Cardiac muscle cell (in vitro differentiated cells and primary cell): ENCODE results near the gene JARID2. TPM values are rescaled to one million over a fixed set of nuclear protein-coding genes. Genes with fewer than 3 reads are reported as not detected.

ENCODE experiments used
- DNase-seq, 2 donors: peaks; one replicate each; pipeline versions ENCODE4 v3.0.0 to v3.0.0-alpha.2; 2010 to 2017; ENCODE audit warnings: low read depth in 1 of 2, low spot score in 1 of 2
- H3K27ac ChIP-seq: fragments of 200-600 bp; sonication (generic); 2 replicates; pipeline ENCODE4 v1.5.1; 2016
- H3K27me3 ChIP-seq: fragments of 200-600 bp; sonication (generic); 2 replicates; pipeline ENCODE4 v1.6.0; 2016; ENCODE audit warnings: control low read depth
- H3K36me3 ChIP-seq: fragments of 200-600 bp; sonication (generic); 2 replicates; pipeline ENCODE4 v1.5.1; 2016; ENCODE audit warnings: control low read depth
- H3K4me1 ChIP-seq: fragments of 200-600 bp; sonication (generic); 2 replicates; pipeline ENCODE4 v1.8.1; 2017; ENCODE audit warnings: low read depth, mild to moderate bottlenecking, mixed run types
- H3K4me3 ChIP-seq: fragments of 200-600 bp; sonication (generic); 2 replicates; pipeline ENCODE4 v1.5.1; 2016; ENCODE audit warnings: mild to moderate bottlenecking
- H3K9me3 ChIP-seq: fragments of 200-600 bp; sonication (generic); 2 replicates; pipeline ENCODE4 v1.5.1; 2017; ENCODE audit warnings: low read depth, mild to moderate bottlenecking, control low read depth
- polyA plus RNA-seq: library from polyadenylated mRNA; unstranded; fragments of >200 nt; fragmentation: Nextera tagmentation; extraction: Ambion mirVana; gene quantifications from 2 replicates; pipeline ENCODE4 v1.2.1, GENCODE V29; 2016
- total RNA-seq: library from RNA; depleted of rRNA; stranded (reverse); fragments of >200 nt; gene quantifications from 2 replicates; pipeline ENCODE4 v1.2.3, GENCODE V29; 2016
- TF ChIP-seq, protein P1 (sequence below): IDR thresholded peaks from 2 replicates; pipeline ENCODE4 v1.5.1; 2012; ENCODE audit warnings: low read depth, mild to moderate bottlenecking, low read length

The JARID2 gene
- total and polyA plus RNA-seq, 2 experiments from 2014 or later: 9.7 to 26.4 TPM

DNA sequence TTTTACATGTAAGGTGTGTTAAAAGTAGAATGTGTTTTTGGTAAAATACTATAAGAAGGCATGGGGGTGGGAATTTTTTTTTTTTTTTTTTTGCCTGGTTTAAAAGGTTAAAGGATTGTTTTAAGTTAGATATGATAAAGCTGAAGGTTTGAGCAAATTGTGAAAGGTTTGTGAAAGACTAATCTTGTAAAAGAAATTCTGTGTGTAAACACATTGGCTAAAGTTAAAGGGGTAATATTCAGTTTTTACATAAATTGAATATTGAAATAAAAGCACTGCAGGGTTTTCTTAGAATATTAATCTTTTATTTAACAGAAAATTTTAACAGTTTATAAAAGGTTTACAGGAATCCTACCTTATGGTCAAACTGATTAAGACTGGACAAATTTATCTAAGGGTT, 311.3 kb downstream of the JARID2 start:
- no peak overlapping the region for H3K4me3 ChIP-seq
- TF ChIP-seq, protein P1, sequence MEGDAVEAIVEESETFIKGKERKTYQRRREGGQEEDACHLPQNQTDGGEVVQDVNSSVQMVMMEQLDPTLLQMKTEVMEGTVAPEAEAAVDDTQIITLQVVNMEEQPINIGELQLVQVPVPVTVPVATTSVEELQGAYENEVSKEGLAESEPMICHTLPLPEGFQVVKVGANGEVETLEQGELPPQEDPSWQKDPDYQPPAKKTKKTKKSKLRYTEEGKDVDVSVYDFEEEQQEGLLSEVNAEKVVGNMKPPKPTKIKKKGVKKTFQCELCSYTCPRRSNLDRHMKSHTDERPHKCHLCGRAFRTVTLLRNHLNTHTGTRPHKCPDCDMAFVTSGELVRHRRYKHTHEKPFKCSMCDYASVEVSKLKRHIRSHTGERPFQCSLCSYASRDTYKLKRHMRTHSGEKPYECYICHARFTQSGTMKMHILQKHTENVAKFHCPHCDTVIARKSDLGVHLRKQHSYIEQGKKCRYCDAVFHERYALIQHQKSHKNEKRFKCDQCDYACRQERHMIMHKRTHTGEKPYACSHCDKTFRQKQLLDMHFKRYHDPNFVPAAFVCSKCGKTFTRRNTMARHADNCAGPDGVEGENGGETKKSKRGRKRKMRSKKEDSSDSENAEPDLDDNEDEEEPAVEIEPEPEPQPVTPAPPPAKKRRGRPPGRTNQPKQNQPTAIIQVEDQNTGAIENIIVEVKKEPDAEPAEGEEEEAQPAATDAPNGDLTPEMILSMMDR: no peak
- no peak for DNase-seq

DNA sequence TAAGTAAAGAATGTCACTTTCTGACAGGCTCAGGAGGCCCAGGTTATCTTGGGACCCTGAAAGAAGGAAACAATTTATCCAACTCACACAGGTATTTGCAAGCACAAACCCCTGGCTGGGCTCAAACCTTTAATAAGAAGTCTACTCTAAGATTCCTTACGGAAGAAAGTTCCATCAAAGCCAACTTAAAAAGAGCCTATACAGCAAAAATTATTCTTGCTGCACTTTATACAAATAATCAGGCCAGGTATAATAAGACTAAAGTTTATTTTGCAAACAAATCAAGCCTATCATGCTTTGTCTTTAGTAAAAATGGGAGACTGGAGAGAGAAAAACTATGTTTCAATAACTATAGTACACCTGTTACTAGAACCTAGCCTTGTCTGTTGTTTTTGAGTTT, 314.8 kb downstream of the JARID2 start:
- Histone ChIP-seq H3K9me3 (no peaks in the 10 kb centered on the region), H3K36me3 (no peaks in the 10 kb centered on the region), H3K4me1 (peaks cover 16% of the 10 kb centered on the region), H3K27ac (peak overlapping the region; percentile 69), H3K27me3 (no peaks in the 10 kb centered on the region), H3K4me3 (no peak overlapping the region)
- DNase-seq: peak in 1 of 2 donors; percentile 23
- TF ChIP-seq, protein P1: no peak

More for the DNA sequence above, 311.3 kb downstream of the JARID2 start:
- no peaks in the 10 kb centered on the region for H3K27me3 ChIP-seq
- no peak overlapping the region for H3K27ac ChIP-seq
- H3K36me3 ChIP-seq: no peaks in the 10 kb centered on the region
- H3K4me1 ChIP-seq: peaks cover 16% of the 10 kb centered on the region
- H3K9me3 ChIP-seq: no peaks in the 10 kb centered on the region

DNA sequence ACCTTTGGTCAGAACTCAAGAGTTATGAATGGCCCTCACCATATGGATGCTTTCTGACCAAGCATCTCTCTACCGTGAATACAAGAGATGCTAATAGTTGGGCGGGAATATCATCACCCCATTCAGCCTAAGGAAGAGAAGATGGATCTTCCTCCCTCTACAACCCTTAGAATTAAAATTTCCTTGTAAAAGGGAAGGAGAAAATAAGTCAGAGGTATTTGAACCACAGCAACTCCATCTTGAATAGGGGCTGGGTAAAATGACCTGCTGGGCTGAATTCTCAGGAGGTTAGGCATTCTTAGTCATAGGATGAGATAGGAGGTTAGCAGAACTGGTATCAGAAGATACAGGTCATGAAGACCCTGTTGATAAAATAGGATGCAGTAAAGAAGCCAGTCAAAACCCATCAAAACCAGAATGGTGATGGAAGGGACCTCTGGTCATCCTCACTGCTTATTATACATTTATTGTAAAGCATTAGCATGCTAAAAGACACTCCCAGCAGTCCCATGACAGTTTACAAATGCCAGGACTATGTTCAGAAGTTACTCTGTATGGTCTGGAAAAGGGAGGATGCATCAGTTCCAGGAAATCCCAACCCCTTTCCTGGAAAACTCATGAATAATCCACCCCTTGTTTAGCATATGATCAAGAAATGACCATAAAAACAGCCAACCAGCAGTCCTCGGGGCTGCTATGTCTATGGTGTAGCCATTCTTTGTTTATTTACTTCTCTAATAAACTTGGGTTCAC, 315.8 kb downstream of the JARID2 start:
- DNase-seq: peak in 1 of 2 donors; percentile 13
- H3K4me3 ChIP-seq: no peak overlapping the region
- peaks cover 15% of the 10 kb centered on the region for H3K4me1 ChIP-seq
- TF ChIP-seq, protein P1: no peak
- H3K36me3 ChIP-seq: no peaks in the 10 kb centered on the region
- no peak overlapping the region for H3K27ac ChIP-seq
- H3K27me3 ChIP-seq: no peaks in the 10 kb centered on the region
- no peaks in the 10 kb centered on the region for H3K9me3 ChIP-seq

DNA sequence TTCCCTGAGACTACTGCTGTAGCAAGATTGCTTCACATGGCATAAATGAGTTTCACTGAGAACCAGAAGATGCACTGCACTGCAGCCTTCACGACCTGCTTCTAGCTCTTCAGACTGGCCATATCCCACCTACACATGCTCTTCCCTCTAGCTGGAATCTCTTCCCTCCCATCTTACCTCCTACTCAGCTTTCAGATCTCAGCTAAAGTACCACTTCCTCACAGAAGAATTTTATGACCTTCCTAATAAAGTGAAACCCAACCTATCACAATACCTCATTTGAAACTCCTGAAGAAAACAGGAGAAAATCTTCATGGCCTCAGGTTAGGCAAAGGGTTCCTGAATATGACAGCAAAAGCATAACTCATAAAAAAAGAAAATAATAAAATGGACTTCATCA, 317.1 kb downstream of the JARID2 start:
- Histone ChIP-seq H3K9me3 (no peaks in the 10 kb centered on the region), H3K27ac (peak overlapping the region; percentile 10), H3K4me1 (peaks cover 11% of the 10 kb centered on the region), H3K4me3 (no peak overlapping the region), H3K36me3 (no peaks in the 10 kb centered on the region), H3K27me3 (no peaks in the 10 kb centered on the region)
- TF ChIP-seq, protein P1: no peak
- DNase-seq: no peak

DNA sequence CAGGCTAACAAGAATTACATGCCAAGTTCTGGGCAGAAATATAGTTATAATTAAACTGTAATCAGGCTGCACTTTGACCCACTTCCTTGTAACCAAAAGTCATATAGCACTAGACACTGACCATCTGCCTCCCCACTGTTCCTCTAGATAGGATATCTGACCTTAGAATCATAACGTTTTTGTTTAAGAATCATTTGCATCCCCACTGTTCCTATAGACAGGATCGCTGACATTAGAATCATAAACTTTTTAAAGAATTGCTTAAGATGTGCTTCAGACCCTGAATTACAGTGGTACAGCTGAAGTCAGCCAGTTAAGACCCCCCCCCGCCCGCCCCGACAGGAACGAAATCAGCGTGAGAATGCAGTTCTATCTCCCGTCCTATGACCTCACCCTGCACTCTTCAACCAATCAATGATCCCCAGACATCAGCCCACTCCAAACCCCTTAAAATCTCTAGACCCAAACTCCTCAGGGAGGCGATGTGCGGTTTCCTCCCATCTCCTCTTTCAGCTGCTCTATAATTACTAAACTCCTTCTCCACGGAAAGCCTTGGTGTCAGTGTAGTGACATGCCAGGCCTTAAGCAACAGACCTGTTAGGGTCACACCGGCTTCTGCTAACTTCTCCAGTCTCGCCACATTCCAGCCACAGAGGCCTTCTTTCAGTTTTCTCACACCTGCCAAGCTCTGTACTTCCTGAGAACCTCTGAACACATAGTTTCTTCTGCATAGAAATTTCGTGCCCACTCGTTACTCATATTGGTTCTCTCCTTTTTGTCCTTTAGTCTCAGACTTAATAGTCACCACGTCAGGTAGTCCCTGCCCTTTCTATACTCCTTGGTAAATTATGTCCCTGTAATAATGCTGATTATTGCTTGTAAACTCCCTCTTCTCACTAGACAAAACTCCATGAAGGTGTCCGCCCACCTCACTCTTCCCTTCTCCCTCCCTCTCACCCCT, 323.4 kb downstream of the JARID2 start:
- no peaks in the 10 kb centered on the region for H3K27me3 ChIP-seq
- no peaks in the 10 kb centered on the region for H3K4me1 ChIP-seq
- TF ChIP-seq, protein P1: no peak
- no peaks in the 10 kb centered on the region for H3K36me3 ChIP-seq
- H3K4me3 ChIP-seq: no peak overlapping the region
- H3K27ac ChIP-seq: peak overlapping the region; percentile 24
- no peaks in the 10 kb centered on the region for H3K9me3 ChIP-seq
- peak in 1 of 2 donors; percentile 41 for DNase-seq
